ENCODE results near the gene EZH1.

The EZH1 gene

DNA sequence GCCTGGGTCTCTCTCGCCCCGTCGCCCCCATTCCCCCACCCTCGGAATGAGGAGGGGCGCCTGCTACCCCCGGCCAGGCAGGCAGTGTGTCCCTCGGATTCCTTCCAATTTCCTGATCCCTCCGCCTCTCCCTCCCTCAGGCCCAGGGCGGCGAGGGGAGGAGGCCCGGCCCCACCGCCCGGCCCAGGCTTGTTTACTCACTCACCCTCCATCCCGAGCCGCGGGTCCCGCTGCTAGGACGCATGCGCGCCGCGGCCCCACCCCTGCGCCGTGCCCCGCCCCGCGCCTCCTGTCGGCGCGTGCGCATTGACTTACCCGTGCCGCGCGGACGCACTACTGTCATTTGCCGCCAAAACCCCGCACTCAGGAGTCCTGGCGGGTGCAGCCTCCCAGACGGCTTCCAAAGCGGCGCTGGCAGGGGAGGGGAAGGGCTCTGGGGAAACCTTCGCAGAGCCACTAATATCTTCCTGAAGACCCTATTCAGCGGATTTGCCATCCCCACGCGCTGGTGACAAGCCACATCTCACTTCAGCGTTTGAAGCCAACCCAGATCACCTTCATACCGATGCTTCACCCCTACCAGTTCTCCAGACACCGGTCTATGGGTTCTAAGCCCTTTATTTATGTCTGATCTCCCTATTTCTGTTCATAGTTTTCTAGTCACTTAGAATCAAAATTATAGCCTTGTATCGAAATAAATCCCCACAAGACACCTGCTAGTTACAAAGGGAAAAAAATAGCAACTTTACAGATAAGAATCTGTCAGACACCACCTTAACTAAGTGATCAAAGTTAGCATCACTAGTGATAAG lies at the start of gene EZH1:
Gene EZH1 (minus strand): TSS at position 235 of the 812 bp plus-strand sequence. CDS start 16,099 bp downstream, outside the sequence.
- DNase-seq (ENCODE audit: low spot score): peak; percentile 100

DNA sequence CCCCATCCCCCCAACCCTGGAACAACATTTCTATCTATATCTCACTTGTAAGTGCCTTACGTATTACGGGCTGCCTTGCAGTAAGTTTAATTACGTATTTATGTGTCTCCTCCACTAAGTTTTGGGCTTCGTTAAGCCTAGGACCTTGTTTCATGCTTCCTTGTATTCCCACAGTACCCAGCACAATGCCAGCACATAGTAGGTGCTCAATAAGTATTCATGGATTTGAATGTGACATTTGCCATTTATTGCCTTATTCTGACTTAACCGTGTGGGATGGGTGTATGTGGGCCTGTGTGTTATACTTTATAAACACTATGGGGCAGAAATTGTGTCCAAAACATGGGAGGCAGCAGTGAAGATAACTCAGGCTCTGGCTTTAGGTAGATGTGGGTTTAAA lies 47.7 kb upstream of the EZH1 start:
- no peak for DNase-seq (ENCODE audit: low spot score)

GRCh38 chr17:42791948-42792347 lies 47.1 kb upstream of the EZH1 start:
- DNase-seq (ENCODE audit: low spot score): no peak

DNA sequence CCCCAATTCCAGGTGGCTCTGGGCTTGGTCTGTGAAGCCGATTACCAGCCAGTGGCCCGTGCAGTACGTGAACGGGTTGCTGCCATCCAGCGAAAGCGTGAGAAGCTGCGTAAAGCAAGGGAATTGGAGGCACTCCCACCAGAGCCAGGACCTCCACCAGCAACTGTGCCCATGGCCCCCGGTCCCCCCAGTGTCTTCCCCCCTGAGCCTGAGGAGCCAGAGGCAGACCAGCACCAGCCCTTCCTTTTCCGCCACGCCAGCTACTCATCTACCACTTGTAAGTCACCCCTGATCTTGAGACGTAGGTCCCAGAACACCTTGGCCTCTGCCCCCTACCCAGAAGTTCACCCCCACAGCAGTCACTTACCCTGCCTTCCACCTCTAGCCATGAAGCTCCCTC lies 42.4 kb upstream of the EZH1 start:
- DNase-seq (ENCODE audit: low spot score): no peak

DNA sequence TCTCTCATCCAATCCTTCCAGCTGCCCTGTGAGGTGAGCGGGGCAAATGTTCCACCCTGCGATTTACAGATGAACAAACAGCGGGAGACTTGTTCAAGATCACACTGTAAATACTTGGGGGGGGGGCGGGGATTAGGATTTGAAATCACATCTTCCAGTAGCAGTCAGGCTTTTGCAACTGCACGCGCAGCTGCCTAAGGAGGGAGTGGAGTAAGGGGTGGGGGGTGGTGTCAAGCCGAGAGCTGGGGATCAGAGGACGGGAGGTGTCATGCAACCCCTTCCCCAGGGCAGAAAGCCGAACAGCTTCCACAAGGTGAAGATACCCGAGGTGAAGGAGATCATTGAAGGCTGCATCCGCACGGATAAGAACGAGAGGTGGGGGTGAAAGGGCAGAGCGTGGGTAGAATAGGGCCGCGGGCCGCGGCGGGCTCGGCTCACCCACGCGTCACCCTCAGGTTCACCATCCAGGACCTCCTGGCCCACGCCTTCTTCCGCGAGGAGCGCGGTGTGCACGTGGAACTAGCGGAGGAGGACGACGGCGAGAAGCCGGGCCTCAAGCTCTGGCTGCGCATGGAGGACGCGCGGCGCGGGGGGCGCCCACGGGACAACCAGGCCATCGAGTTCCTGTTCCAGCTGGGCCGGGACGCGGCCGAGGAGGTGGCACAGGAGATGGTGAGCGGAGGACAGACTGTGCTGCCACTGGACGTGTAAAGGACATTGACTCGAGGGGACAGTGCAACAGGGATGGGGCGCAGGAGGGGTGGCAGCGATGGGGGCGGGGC lies 40.2 kb upstream of the EZH1 start:
- DNase-seq (ENCODE audit: low spot score): no peak

- DNase-seq (ENCODE audit: low spot score): no peak
Observed at GRCh38 chr17:42784409-42784808, 39.6 kb upstream of the EZH1 start.

- DNase-seq (ENCODE audit: low spot score): no peak
Observed at GRCh38 chr17:42783791-42784138, 38.9 kb upstream of the EZH1 start.

DNA sequence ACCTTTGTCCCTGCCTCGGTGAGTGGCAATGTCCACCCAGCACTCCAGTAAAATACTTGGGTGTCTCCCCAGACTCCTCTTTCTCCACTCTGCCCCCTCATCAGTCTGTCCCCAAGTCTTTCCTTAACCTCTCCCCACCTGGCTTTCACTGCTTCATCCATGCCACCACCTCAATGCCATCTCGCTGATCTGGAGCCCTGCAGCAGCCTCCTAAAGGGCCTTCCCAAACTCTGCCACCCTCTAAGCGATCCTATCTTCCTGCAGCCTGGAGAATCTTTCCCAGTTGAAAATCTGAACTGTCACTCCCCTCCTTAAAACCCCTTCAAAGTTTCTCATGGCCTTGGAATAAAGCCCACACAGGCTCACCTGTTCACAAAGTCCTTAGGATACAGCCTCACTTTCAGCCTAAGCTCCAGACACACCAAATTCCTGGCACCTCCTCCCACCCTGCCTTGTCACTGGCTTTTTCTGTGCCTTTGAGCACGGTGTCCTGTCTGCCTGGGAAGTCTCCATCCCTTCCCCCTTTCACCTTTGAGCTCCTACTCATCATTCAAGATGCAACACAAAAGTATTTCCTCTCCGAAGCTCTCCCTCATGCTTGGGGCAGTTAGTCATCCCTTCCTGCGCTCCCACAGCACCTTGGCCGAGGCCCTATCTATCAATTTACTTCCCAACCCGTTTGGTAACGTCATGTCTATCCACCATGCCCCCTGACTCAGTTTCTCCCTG lies 38.4 kb upstream of the EZH1 start:
- DNase-seq (ENCODE audit: low spot score): peak; percentile 65

DNA sequence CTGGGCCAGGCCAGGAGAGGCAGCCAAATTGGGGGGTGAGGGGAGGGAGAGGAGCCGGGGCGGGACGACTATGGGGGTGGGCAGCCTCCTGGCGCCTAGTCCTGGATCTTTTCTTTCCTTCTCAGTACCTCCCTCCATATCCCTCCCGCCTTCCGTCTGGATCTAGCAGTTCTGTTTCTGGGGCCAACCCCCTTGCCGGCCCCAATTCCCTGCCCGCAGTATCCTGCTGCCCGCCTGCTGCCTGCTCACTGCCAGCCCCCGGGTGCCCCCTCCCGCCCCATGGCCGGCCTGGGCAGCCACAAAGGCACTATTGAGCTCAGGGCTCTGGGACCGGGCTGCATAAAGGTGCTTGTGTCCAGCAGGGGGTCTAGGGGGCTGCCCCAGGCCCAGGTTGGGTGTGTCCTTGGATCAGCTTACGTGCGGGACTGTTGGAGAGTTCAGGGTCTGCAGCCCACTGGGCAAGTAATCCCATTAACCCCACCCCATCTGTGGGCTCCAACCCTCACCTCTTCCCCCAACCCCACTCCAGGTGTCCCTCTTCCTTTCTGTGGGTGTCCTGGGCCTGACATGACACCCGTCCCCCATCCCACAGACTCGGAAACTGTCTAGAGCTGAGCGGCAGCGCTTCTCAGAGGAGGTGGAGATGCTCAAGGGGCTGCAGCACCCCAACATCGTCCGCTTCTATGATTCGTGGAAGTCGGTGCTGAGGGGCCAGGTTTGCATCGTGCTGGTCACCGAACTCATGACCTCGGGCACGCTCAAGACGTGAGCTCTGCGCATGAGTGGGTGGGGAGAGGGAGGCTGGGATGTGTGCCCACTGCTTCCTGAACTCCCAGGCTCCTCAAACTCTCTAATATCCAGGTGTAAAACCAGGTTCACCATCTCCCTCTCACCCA lies 37.6 kb upstream of the EZH1 start:
- peak; percentile 52 for DNase-seq (ENCODE audit: low spot score)

DNA sequence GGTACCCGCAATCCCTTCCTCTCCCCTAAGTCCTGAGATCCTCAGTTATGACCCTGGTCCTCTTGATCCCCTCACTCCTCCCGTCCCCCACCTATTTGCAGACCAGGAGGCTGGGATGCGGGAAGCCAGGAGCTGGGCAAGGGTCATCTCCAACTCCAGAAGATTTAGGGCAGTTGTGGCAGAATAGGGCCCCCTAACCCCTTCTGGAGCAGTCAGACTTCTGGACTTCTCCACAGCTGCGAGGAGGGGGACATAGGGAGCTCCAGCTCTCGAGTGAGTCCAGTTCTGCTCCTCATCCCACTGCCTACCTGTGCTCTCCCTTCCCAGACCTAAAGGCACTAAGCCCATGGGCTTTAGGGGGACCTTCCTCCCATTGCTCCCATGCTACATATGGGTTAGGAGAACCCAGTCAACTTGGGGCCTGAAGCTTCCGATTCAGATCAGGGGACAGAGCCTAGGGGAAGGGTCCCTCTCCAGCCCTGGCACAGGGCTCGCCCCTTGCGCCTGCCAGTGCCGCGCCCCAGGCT lies 36.9 kb upstream of the EZH1 start:
- no peak for DNase-seq (ENCODE audit: low spot score)

DNA sequence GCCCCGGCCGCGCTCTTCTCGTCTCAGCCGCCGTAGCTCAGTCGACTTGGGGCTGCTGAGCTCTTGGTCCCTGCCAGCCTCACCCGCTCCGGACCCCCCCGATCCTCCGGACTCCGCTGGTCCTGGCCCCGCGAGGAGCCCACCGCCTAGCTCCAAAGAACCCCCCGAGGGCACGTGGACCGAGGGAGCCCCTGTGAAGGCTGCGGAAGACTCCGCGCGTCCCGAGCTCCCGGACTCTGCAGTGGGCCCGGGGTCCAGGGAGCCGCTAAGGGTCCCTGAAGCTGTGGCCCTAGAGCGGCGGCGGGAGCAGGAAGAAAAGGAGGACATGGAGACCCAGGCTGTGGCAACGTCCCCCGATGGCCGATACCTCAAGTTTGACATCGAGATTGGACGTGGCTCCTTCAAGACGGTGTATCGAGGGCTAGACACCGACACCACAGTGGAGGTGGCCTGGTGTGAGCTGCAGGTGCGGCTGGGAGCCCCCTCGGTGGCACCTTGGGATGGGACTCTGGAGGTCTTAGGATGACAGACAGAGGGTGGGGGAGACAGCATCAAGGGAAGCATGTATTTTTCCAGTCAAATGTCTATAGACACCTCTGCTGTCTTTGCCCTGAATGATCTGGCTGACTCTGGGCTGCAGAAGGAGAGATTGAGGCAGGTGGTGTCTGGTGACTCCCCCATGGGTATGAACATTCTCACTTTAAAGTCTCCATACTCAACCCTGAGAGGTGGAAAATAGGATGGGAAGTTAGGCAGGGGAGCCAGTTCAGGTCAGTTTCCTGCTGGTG lies 36.2 kb upstream of the EZH1 start:
- DNase-seq (ENCODE audit: low spot score): peak; percentile 52

DNA sequence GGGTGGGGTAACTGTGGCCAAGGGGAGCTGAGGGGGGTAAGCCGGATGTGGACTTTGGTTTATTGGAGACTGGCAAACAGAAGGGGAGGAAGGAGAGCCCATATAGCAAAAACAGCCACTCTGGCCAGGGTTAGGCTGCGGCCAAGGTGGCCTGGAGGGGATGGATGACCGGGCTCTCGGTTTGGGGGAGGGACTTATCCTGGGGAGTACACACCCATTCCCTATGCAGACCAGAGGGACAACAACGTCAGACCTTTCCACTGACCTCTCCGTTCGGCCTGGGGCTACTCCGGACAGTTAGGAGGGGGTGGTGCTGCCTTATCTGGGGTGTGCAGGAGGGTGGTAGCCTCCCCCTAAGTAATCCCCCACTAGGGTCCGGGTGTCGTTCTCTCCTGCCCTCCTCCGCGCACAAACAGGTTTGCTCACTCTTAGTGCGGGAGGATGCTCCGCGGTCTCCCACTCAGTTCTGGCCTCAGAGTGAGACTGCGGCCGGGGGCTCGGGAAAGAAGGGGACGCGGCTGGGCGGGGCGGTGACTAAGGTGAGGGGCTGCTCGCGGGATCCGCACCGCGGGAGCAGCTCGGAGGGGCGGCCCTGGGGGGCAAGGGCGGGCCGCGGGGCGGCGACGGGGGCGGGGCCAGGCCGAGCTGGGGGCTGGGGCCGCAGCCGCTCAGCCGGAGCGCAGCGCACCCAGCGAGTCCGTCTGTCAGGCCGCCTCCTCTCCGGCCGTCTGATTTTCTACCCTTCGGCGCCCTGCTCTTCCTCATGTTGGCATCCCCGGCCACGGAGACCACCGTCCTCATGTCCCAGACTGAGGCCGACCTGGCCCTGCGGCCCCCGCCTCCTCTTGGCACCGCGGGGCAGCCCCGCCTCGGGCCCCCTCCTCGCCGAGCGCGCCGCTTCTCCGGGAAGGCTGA lies 35.4 kb upstream of the EZH1 start, which contains the start of gene WNK4:
Gene WNK4 (plus strand): TSS at position 675 of the 915 bp plus-strand sequence. CDS start 89 bp downstream, at position 764.
- peak; percentile 88 for DNase-seq (ENCODE audit: low spot score)

DNA sequence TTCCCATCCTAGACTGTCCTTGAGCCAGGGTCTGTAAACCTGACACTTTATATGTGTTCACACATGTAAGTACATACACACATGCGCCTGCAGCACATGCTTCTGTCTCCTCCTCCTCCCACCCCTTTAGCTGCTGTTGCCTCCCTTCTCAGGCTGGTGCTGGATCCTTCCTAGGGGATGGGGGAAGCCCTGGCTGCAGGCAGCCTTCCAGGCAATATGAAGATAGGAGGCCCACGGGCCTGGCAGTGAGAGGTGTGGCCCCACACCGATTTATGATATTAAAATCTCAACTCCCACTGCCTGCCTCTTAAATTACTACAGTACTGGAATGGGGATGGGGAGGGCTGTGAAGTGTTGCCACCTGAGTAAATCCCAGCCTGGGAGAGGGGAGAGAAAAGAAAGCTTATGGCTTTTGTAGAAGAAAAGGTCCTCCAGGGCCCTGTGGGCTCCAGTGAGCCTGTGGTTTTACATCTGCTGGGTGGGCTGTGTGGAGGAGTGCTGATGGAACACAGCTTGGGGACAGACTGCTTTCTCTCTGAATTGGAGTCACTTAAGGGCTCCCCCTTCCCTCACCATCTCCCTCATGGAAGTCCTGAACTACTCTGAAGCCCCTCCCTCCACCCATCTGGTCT lies 34.6 kb upstream of the EZH1 start:
- no peak for DNase-seq (ENCODE audit: low spot score)

DNA sequence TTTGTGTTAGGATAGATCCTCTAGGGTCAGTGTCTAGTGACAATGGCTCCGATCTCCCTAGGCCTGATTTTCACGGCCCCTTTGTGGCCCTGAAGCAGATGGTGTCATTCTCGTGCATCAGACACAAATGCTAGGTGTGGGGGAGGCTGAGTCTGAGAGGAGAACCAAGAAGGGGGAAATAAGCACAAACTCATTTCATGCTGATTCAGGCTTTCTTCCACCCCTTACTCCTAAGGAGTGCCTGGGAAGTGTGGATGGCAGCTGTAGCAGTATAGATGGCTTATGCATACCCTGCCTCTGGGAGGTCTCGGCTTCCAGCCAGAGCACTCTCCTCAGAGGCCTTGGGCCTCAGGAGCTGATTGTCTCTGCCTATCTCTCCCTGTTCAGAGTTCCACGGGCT lies 33.7 kb upstream of the EZH1 start:
- no peak for DNase-seq (ENCODE audit: low spot score)

DNA sequence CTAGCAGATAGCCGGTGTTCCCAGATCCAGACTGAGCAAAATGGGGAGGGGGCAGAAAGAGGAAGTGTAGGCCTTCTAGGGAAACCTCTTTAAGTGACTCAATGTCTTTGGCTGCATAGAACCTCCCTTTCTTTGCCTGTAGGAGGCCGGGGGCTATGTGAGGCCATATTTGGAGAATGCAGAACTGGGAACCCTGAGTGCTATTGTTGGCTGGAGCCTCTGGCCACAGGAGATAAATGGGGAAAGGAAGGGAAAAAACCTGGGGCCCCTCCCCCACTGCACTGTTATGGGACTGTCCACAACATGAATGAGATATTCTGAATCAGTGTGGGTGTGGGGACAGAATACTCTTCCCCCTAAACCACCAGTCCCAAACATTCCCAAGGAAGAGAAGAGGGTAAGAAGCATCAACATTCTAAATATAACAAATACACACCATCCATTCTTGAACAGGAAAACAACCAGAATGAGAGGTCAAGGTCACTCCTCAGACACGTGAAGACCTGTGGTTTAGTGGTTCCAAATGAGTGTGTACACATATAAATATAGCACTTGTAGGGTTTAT lies 30.8 kb upstream of the EZH1 start:
- no peak for DNase-seq (ENCODE audit: low spot score)

GRCh38 chr17:42774066-42774745 lies 29.4 kb upstream of the EZH1 start:
- DNase-seq (ENCODE audit: low spot score): no peak

GRCh38 chr17:42773290-42774035 lies 28.6 kb upstream of the EZH1 start, which contains the start of gene VPS25:
Gene VPS25, plus strand, starts transcription at chr17:42773449. Its CDS starts 27 bp downstream, at chr17:42773476.
- peak; percentile 92 for DNase-seq (ENCODE audit: low spot score)

Data from AG20443 (cell line).